ENCODE measurements around the gene NRP2.

Gene NRP2

DNA sequence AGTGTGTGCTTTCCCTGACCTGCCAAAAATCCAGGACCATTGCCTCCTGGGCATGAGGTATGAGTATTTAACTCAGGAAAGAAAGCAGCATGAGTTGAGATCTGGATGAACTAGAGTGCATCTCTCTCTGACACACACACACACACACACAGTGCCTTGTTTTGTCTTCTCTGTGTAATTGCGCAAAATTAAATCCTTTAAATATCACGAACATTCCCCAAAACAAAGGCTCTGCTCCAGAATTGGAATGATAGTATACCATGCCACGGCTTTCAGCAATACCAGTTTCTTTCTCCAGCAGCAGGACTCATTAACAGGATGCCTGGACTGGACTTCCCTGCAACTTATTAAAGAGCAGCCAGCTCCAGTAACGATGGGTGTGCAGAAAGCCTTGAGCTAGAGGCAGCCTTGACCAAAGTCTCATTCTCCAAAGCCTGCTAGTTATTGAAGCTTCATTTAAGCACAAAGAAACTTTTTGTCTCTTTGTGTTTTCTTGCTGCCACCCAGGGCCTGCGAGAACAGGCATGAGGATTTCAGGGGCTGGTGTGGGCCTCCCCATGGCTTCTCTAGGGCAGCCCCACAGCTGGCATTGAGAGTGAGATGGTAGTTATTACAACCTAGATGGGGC is 101.7 kb downstream of the NRP2 start:
- Histone ChIP-seq H3K9ac (ENCODE audit: insufficient read length, low read depth) (no peak overlapping the region), H3K4me1 (ENCODE audit: insufficient read depth, insufficient read length) (no peaks in the 10 kb centered on the region), H3K9me3 (ENCODE audit: insufficient read depth, low read length) (no peaks in the 10 kb centered on the region), H3K27me3 (ENCODE audit: insufficient read depth, insufficient read length) (no peaks in the 10 kb centered on the region), H3K36me3 (ENCODE audit: insufficient read depth, insufficient read length, low read length) (no peaks in the 10 kb centered on the region), H3K4me3 (ENCODE audit: insufficient read length, low read depth) (no peak overlapping the region)
- no peak for DNase-seq (ENCODE audit: low read depth, low spot score)
- no peak for TF ChIP-seq ZNF274 (IDR thresholded peaks at IDR 0.05; ENCODE audit: low read depth, low read length)
- TF ChIP-seq YY1 (IDR thresholded peaks at IDR 0.05; ENCODE audit: insufficient read depth, insufficient read length) = no peak
- no peak for TF ChIP-seq SUZ12 (IDR thresholded peaks at IDR 0.05; ENCODE audit: extremely low read depth, insufficient read depth, insufficient read length)

DNA sequence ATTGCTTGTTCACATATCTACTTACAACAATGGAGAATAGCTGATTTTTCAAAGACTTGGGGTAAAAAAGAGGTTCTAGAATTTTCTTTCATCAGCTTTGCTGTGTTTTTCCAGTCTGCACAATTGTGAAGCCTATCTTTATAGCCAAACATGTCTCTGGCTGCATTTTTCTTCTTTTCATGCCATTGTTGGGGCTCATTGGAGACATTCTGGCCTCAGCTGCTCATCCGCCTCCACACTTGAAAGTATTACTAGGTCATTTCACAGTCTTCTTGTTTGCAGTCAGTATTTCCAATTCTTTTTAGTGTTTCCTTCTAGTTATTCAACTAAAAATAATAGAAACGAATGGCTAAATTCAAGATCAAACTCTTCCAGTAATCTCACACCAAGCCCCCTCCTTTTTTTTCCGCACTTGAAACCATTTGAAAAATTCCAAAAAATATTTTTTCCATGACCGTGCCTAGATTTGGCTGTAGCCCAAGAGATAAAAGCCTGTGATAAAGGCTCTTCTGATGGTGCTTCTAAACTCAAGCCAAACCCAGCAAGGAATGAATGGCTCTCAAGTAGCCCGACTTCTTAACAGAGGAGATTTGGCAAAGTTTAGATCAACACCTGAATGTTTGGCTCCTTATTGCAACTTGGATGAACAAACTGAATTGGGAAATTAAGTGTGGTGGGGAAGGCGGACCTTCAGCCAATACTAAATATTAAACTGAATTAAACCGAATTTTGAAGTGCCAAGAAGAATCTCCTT is 103.4 kb downstream of the NRP2 start:
- DNase-seq (ENCODE audit: low read depth, low spot score) = no peak
- Histone ChIP-seq H3K36me3 (ENCODE audit: insufficient read depth, insufficient read length, low read length) (no peaks in the 10 kb centered on the region), H3K4me3 (ENCODE audit: insufficient read length, low read depth) (no peak overlapping the region), H3K9me3 (ENCODE audit: insufficient read depth, low read length) (no peaks in the 10 kb centered on the region), H3K27me3 (ENCODE audit: insufficient read depth, insufficient read length) (no peaks in the 10 kb centered on the region), H3K9ac (ENCODE audit: insufficient read length, low read depth) (no peak overlapping the region), H3K4me1 (ENCODE audit: insufficient read depth, insufficient read length) (no peaks in the 10 kb centered on the region)
- TF ChIP-seq ZNF274 (IDR thresholded peaks at IDR 0.05; ENCODE audit: low read depth, low read length) (no peak), SUZ12 (IDR thresholded peaks at IDR 0.05; ENCODE audit: extremely low read depth, insufficient read depth, insufficient read length) (no peak), YY1 (IDR thresholded peaks at IDR 0.05; ENCODE audit: insufficient read depth, insufficient read length) (no peak)

DNA sequence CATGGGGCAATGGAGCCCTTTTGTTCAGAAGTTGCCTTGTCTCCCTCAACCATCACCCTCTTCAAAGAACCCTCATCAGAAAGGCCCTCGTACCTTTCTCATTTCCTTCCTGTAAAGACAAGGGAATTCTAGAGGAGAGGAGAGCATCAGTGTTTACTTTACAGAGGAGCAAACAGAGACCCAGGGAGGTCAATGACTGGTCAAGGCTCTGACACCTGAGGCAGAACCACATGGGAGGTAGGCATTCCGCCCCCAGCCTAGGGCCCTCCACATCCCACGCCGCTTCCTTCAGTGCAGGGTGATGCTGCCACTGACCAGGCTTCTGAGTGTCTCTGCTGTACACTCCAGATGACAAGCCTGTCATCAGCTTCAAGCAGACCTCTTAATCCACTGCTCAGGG is 104.7 kb downstream of the NRP2 start:
- DNase-seq (ENCODE audit: low read depth, low spot score) = no peak
- Histone ChIP-seq H3K27me3 (ENCODE audit: insufficient read depth, insufficient read length) (no peaks in the 10 kb centered on the region), H3K4me1 (ENCODE audit: insufficient read depth, insufficient read length) (no peaks in the 10 kb centered on the region), H3K9me3 (ENCODE audit: insufficient read depth, low read length) (no peaks in the 10 kb centered on the region), H3K36me3 (ENCODE audit: insufficient read depth, insufficient read length, low read length) (peaks cover 4% of the 10 kb centered on the region), H3K4me3 (ENCODE audit: insufficient read length, low read depth) (no peak overlapping the region), H3K9ac (ENCODE audit: insufficient read length, low read depth) (no peak overlapping the region)
- TF ChIP-seq ZNF274 (IDR thresholded peaks at IDR 0.05; ENCODE audit: low read depth, low read length) = no peak
- TF ChIP-seq SUZ12 (IDR thresholded peaks at IDR 0.05; ENCODE audit: extremely low read depth, insufficient read depth, insufficient read length) = no peak
- TF ChIP-seq YY1 (IDR thresholded peaks at IDR 0.05; ENCODE audit: insufficient read depth, insufficient read length) = no peak

DNA sequence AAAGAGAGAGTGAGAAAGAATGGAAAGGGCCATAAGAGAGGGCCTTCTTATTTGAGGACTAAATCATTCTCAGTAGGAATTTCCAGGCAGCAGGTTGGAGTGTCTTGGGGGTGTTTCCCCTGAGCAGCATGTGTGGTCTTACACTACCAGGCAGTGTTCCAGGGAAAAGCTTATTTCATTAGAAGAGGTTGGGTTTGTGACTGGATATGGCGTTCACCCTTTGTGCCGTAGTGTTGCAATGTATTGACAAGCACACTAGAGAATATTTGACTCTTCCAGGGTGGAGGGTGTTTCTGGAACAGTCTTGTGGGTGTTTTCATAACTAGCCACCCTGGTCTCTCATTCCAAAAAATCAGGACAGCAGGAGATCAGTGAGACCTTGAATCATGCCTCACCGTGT is 105.5 kb downstream of the NRP2 start:
- Histone ChIP-seq H3K4me3 (ENCODE audit: insufficient read length, low read depth) (no peak overlapping the region), H3K9ac (ENCODE audit: insufficient read length, low read depth) (no peak overlapping the region), H3K36me3 (ENCODE audit: insufficient read depth, insufficient read length, low read length) (peaks cover 11% of the 10 kb centered on the region), H3K27me3 (ENCODE audit: insufficient read depth, insufficient read length) (no peaks in the 10 kb centered on the region), H3K4me1 (ENCODE audit: insufficient read depth, insufficient read length) (no peaks in the 10 kb centered on the region), H3K9me3 (ENCODE audit: insufficient read depth, low read length) (no peaks in the 10 kb centered on the region)
- DNase-seq (ENCODE audit: low read depth, low spot score) = no peak
- TF ChIP-seq ZNF274 (IDR thresholded peaks at IDR 0.05; ENCODE audit: low read depth, low read length) (no peak), YY1 (IDR thresholded peaks at IDR 0.05; ENCODE audit: insufficient read depth, insufficient read length) (no peak), SUZ12 (IDR thresholded peaks at IDR 0.05; ENCODE audit: extremely low read depth, insufficient read depth, insufficient read length) (no peak)

DNA sequence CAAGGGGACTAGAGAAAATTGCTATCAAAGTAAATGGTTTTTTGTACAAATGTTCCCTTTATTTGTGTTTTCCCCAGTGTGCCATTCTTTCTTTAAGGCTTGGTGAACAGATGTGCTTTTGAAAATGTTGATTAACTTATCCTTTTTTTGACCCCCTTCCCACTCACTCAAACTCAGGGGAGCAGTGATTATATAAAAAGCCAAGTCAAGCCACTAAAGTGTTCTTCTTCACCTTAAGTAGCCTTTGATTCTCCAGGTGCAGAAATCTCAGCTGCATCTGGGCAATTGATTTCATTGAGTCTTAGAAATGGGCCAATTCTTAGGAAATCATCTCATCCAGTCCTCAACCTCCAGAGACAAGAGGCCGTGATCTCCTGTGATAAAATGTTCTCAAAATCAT is 107.6 kb downstream of the NRP2 start:
- Histone ChIP-seq H3K36me3 (ENCODE audit: insufficient read depth, insufficient read length, low read length) (peaks cover 23% of the 10 kb centered on the region), H3K27me3 (ENCODE audit: insufficient read depth, insufficient read length) (no peaks in the 10 kb centered on the region), H3K9me3 (ENCODE audit: insufficient read depth, low read length) (no peaks in the 10 kb centered on the region), H3K4me1 (ENCODE audit: insufficient read depth, insufficient read length) (no peaks in the 10 kb centered on the region), H3K4me3 (ENCODE audit: insufficient read length, low read depth) (no peak overlapping the region), H3K9ac (ENCODE audit: insufficient read length, low read depth) (no peak overlapping the region)
- DNase-seq (ENCODE audit: low read depth, low spot score) = no peak
- TF ChIP-seq YY1 (IDR thresholded peaks at IDR 0.05; ENCODE audit: insufficient read depth, insufficient read length) (no peak), SUZ12 (IDR thresholded peaks at IDR 0.05; ENCODE audit: extremely low read depth, insufficient read depth, insufficient read length) (no peak)

DNA sequence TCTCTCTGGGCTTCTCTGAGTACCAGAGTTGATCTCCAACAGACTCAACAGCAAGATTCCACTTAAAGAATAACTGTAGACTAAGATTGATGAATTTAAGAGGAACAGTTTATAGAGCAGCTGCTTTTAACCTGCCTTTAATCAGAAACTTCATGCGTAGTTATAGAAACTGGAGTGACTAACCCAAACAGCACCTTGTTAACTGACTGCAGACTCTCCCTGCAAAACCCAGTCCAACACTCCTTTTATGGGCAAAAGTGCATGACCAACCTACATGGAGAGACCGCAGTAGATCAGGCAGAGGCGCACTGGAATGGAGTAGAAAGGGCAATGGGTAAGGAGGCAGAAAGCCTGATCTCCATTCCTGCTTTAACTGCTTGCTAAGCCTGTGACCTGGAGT is 110.6 kb downstream of the NRP2 start:
- no peaks in the 10 kb centered on the region for H3K4me1 ChIP-seq (ENCODE audit: insufficient read depth, insufficient read length)
- no peak overlapping the region for H3K4me3 ChIP-seq (ENCODE audit: insufficient read length, low read depth)
- peaks cover 48% of the 10 kb centered on the region for H3K36me3 ChIP-seq (ENCODE audit: insufficient read depth, insufficient read length, low read length)
- H3K9me3 ChIP-seq (ENCODE audit: insufficient read depth, low read length) = peaks cover 7% of the 10 kb centered on the region; the same call in 1 of the 2 replicates
- H3K9ac ChIP-seq (ENCODE audit: insufficient read length, low read depth) = no peak overlapping the region
- no peaks in the 10 kb centered on the region for H3K27me3 ChIP-seq (ENCODE audit: insufficient read depth, insufficient read length)
- no peak for TF ChIP-seq YY1 (IDR thresholded peaks at IDR 0.05; ENCODE audit: insufficient read depth, insufficient read length)
- TF ChIP-seq ZNF274 (IDR thresholded peaks at IDR 0.05; ENCODE audit: low read depth, low read length) = no peak
- no peak for TF ChIP-seq SUZ12 (IDR thresholded peaks at IDR 0.05; ENCODE audit: extremely low read depth, insufficient read depth, insufficient read length)
- no peak for DNase-seq (ENCODE audit: low read depth, low spot score)

DNA sequence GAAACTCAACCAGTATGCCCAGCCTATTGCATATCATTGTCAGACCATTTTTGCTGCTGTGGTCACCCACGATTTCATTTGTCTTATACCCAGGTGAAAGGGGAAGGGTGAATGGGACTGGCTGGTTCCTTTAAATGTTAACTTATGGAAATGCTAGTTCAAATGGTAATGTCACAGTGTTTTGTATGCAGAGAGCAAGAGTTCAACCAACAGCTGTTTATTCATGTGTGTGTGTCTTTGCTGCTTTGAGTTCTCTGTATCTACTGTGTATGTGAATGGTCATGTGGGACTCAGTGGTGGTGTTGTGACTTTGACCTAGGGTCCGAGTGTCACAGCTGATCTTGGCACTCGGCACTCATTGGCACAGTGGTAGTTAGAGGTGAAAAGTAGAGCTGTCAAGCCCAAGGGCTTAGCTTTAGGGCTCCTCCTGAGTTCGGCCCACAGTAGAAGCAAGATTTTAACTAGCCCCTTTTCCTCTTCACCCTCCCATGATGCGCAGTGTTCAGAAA is 114.6 kb downstream of the NRP2 start:
- Histone ChIP-seq H3K9ac (ENCODE audit: insufficient read length, low read depth) (no peak overlapping the region), H3K4me3 (ENCODE audit: insufficient read length, low read depth) (no peak overlapping the region), H3K4me1 (ENCODE audit: insufficient read depth, insufficient read length) (no peaks in the 10 kb centered on the region), H3K36me3 (ENCODE audit: insufficient read depth, insufficient read length, low read length) (peaks cover 46% of the 10 kb centered on the region), H3K27me3 (ENCODE audit: insufficient read depth, insufficient read length) (no peaks in the 10 kb centered on the region), H3K9me3 (ENCODE audit: insufficient read depth, low read length) (peaks cover 19% of the 10 kb centered on the region; the same call in 1 of the 2 replicates)
- TF ChIP-seq YY1 (IDR thresholded peaks at IDR 0.05; ENCODE audit: insufficient read depth, insufficient read length) (no peak), SUZ12 (IDR thresholded peaks at IDR 0.05; ENCODE audit: extremely low read depth, insufficient read depth, insufficient read length) (no peak), ZNF274 (IDR thresholded peaks at IDR 0.05; ENCODE audit: low read depth, low read length) (no peak)
- DNase-seq (ENCODE audit: low read depth, low spot score) = no peak

Measured in NT2/D1 (cell line).